Esophagus muscularis mucosa (tissue), 3 donors: ENCODE measurements around the gene SLC38A8.

Experiments
- CTCF ChIP-seq, 3 experiments: fragments of 200-600 bp in 2 of 3; fragments of 450-650 bp in 1 of 3; sonication (generic) in 2 of 3; IDR thresholded peaks; one replicate each; pipeline ENCODE4 v1.5.1; 2017 to 2019; ENCODE audit warnings: antibody characterized with exemption in 3 of 3, mild to moderate bottlenecking in 2 of 3, moderate library complexity in 1 of 3
- POLR2A ChIP-seq: fragments of 450-650 bp; IDR thresholded peaks from one replicate; pipeline ENCODE4 v1.6.1; 2017; ENCODE audit warnings: antibody characterized with exemption, moderate library complexity, mild to moderate bottlenecking, low read depth
- POLR2AphosphoS5 ChIP-seq, 2 donors: sonication (generic); formaldehyde crosslinking; IDR thresholded peaks; one replicate each; pipeline ENCODE4 v1.6.1; 2017; ENCODE audit warnings: antibody characterized with exemption in 2 of 2

- TF ChIP-seq CTCF (IDR thresholded peaks at IDR 0.05): peak; percentile 56 to 76 (median 63)
- no peak for TF ChIP-seq POLR2AphosphoS5 (IDR thresholded peaks at IDR 0.05)
- no peak for TF ChIP-seq POLR2A
These were observed 74.7 kb downstream of the SLC38A8 start, which contains the start of gene NECAB2 for GRCh38 chr16:83967838-83968305.
